Measurements from ENCODE around the gene TPRA1. TPM values are rescaled to one million over a fixed set of nuclear protein-coding genes. Genes with fewer than 3 reads are reported as not detected.

The TPRA1 gene
- total RNA-seq, 1 donor from 2014 or later, result 17.1 TPM

Small RNAs within 50 kb of the gene (small RNA-seq; reads per million reads assigned to genes)
- gene AC084035.1, result not detected
- gene MIR6825, result not detected
- 0.23 reads per million for gene MIR7976

Other genes starting within 250 kb of the TPRA1 start
- gene MCM2, start 7.7 kb upstream of the TPRA1 start, total RNA-seq, result 17.1 TPM
- gene PODXL2, start 38.5 kb upstream of the TPRA1 start, total RNA-seq, result 182 TPM
- 6.5 TPM for gene ABTB1, start 82.2 kb upstream of the TPRA1 start, total RNA-seq
- 31.4 TPM for gene MGLL, start 231.8 kb upstream of the TPRA1 start, total RNA-seq

All from frontal cortex (tissue), 1 donor.